Esophagus muscularis mucosa (tissue), 4 donors: ENCODE results near the gene SCN2A. TPM values are rescaled to one million over a fixed set of nuclear protein-coding genes. Genes with fewer than 3 reads are reported as not detected.

Experiments
- DNase-seq: peaks from one replicate; pipeline ENCODE4 v3.0.0-alpha.2; 2017; ENCODE audit errors: extremely low spot score
- H3K27ac ChIP-seq, 4 donors: fragments of 200-600 bp; sonication (generic); replicated peaks in 1 of 4; 1 replicate in 3 of 4; 2 replicates in 1 of 4; pipeline ENCODE4 v1.5.1; 2016 to 2019; ENCODE audit warnings: mild to moderate bottlenecking in 1 of 4
- H3K27me3 ChIP-seq, 4 donors: fragments of 200-600 bp; sonication (generic); one replicate each; pipeline versions ENCODE4 v1.5.1 to v1.6.0; 2016 to 2019
- H3K36me3 ChIP-seq, 4 donors: fragments of 200-600 bp; sonication (generic); one replicate each; pipeline ENCODE4 v1.5.1; 2016 to 2019
- H3K4me1 ChIP-seq, 4 donors: fragments of 200-600 bp; sonication (generic); one replicate each; pipeline ENCODE4 v1.5.1; 2016 to 2019
- H3K4me3 ChIP-seq, 4 donors: fragments of 200-600 bp; sonication (generic); 1 replicate in 2 of 4; 2 replicates in 2 of 4; pipeline ENCODE4 v1.5.1; 2016 to 2019; ENCODE audit warnings: mild to moderate bottlenecking in 4 of 4, moderate library complexity in 1 of 4
- H3K9me3 ChIP-seq, 4 donors: fragments of 200-600 bp; sonication (generic); 1 replicate in 3 of 4; 2 replicates in 1 of 4; pipeline ENCODE4 v1.5.1; 2016 to 2019
- CTCF ChIP-seq, 3 experiments: fragments of 200-600 bp in 2 of 3; fragments of 450-650 bp in 1 of 3; sonication (generic) in 2 of 3; IDR thresholded peaks; one replicate each; pipeline ENCODE4 v1.5.1; 2017 to 2019; ENCODE audit warnings: antibody characterized with exemption in 3 of 3, mild to moderate bottlenecking in 2 of 3, moderate library complexity in 1 of 3
- EP300 ChIP-seq: sonication (generic); formaldehyde crosslinking; IDR thresholded peaks from one replicate; pipeline ENCODE4 v1.6.1; 2017; ENCODE audit warnings: antibody characterized with exemption
- POLR2A ChIP-seq: fragments of 450-650 bp; IDR thresholded peaks from one replicate; pipeline ENCODE4 v1.6.1; 2017; ENCODE audit warnings: antibody characterized with exemption, moderate library complexity, mild to moderate bottlenecking, low read depth
- POLR2AphosphoS5 ChIP-seq, 2 donors: sonication (generic); formaldehyde crosslinking; IDR thresholded peaks; one replicate each; pipeline ENCODE4 v1.6.1; 2017; ENCODE audit warnings: antibody characterized with exemption in 2 of 2
- WGBS: methylation state at CpG from one replicate; pipeline ENCODE4 v1.1.5; 2018; 5-methylcytosine and 5-hydroxymethylcytosine counted together
- intact Hi-C: fragments of 100-400 bp; cut with DNase I; formaldehyde crosslinking; loops from one replicate; pipeline ENCODE4 v1.15.1; 2023
- total RNA-seq, 4 donors: library from RNA; depleted of rRNA; stranded (reverse); fragments of >200 nt; gene quantifications; one replicate each; pipeline versions ENCODE4 v1.1.0 to v1.2.1, GENCODE V29; 2016

The SCN2A gene
- total RNA-seq, 4 donors from 2014 or later, result 0.11 to 0.42 (median 0.15) TPM

- Histone ChIP-seq H3K4me3 (no peak overlapping the region), H3K4me1 (no peaks in the 10 kb centered on the region), H3K27me3 (no peaks in the 10 kb centered on the region), H3K27ac (no peak overlapping the region), H3K36me3 (no peaks in the 10 kb centered on the region), H3K9me3 (peaks cover 0 to 6% (median 0%) of the 10 kb centered on the region in 4 donors)
- no peak for DNase-seq
- intact Hi-C loops, result no loop called here
- TF ChIP-seq EP300 (no peak), POLR2AphosphoS5 (IDR thresholded peaks at IDR 0.05) (no peak), POLR2A (no peak), CTCF (IDR thresholded peaks at IDR 0.05) (no peak)
- 91% methylated on average over 4 of the region's 4 CpGs for WGBS
These were observed 188.5 kb downstream of the SCN2A start for GRCh38 chr2:165427686-165428085.

- Histone ChIP-seq H3K27me3 (no peaks in the 10 kb centered on the region), H3K27ac (no peak overlapping the region), H3K36me3 (no peaks in the 10 kb centered on the region), H3K4me3 (no peak overlapping the region), H3K9me3 (no peaks in the 10 kb centered on the region), H3K4me1 (no peaks in the 10 kb centered on the region)
- DNase-seq, result no peak
- WGBS, result 45% methylated on average over 1 of the region's 1 CpG
- TF ChIP-seq EP300, result no peak
- no peak for TF ChIP-seq CTCF (IDR thresholded peaks at IDR 0.05)
- no peak for TF ChIP-seq POLR2A
- TF ChIP-seq POLR2AphosphoS5 (IDR thresholded peaks at IDR 0.05), result no peak
- intact Hi-C loops, result no loop called here
These were observed 189.7 kb downstream of the SCN2A start for GRCh38 chr2:165428926-165429325.

DNA sequence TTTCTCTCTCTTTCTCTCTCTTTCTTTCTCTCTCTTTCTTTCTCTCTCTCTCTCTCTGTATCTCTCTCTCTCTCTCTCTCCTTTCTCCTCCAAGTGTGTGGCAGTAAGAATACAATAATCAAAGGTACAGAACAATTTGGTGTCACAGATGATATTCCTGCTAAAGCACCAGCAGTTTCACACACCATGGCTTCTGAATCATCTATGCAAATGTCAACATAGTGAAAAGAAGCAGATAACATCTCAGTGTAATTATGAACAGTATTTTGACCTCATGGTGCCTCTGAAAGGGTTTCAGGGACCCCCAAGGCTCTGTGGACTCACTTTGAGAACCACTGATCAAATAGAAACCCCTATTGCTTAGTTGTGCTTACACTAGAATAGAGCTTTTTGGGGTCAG is 191.8 kb downstream of the SCN2A start:
- DNase-seq, result no peak
- H3K4me3 ChIP-seq, result no peak overlapping the region
- no peaks in the 10 kb centered on the region for H3K4me1 ChIP-seq
- H3K27ac ChIP-seq, result no peak overlapping the region
- no peaks in the 10 kb centered on the region for H3K27me3 ChIP-seq
- intact Hi-C loops, result no loop called here
- H3K9me3 ChIP-seq, result no peaks in the 10 kb centered on the region
- no peaks in the 10 kb centered on the region for H3K36me3 ChIP-seq
- TF ChIP-seq EP300, result no peak
- no peak for TF ChIP-seq CTCF (IDR thresholded peaks at IDR 0.05)
- no peak for TF ChIP-seq POLR2A
- TF ChIP-seq POLR2AphosphoS5 (IDR thresholded peaks at IDR 0.05), result no peak

- no peak for DNase-seq
- Histone ChIP-seq H3K4me3 (no peak overlapping the region), H3K9me3 (no peaks in the 10 kb centered on the region), H3K36me3 (no peaks in the 10 kb centered on the region), H3K4me1 (no peaks in the 10 kb centered on the region), H3K27me3 (no peaks in the 10 kb centered on the region), H3K27ac (no peak overlapping the region)
- intact Hi-C loops, result no loop called here
- TF ChIP-seq CTCF (IDR thresholded peaks at IDR 0.05) (no peak), POLR2AphosphoS5 (IDR thresholded peaks at IDR 0.05) (no peak), POLR2A (no peak), EP300 (no peak)
These were observed 193.2 kb downstream of the SCN2A start for GRCh38 chr2:165432234-165432966.
